Transverse colon (tissue), 4 donors: Measurements from ENCODE around the gene PCNP.

ENCODE experiments used
- EP300 ChIP-seq: sonication (generic); formaldehyde crosslinking; IDR thresholded peaks from one replicate; pipeline ENCODE4 v1.6.1; 2017; ENCODE audit warnings: antibody characterized with exemption, low read depth
- POLR2A ChIP-seq: fragments of 450-650 bp; IDR thresholded peaks from one replicate; pipeline ENCODE4 v1.6.1; 2016; ENCODE audit warnings: antibody characterized with exemption, mild to moderate bottlenecking, moderate library complexity
- POLR2AphosphoS5 ChIP-seq, 3 donors: sonication (generic); formaldehyde crosslinking; IDR thresholded peaks; one replicate each; pipeline ENCODE4 v1.6.1; 2016; ENCODE audit warnings: antibody characterized with exemption in 3 of 3
- TF ChIP-seq, protein P1 (sequence below), 5 experiments: fragments of 200-600 bp in 3 of 5; fragments of 450-650 bp in 2 of 5; sonication (generic) in 3 of 5; IDR thresholded peaks; 1 replicate in 2 of 5; 2 replicates in 3 of 5; pipeline ENCODE4 v1.5.1; 2016 to 2017; ENCODE audit warnings: antibody characterized with exemption in 5 of 5, inconsistent platforms in 3 of 5, mild to moderate bottlenecking in 2 of 5, moderate library complexity in 1 of 5

DNA sequence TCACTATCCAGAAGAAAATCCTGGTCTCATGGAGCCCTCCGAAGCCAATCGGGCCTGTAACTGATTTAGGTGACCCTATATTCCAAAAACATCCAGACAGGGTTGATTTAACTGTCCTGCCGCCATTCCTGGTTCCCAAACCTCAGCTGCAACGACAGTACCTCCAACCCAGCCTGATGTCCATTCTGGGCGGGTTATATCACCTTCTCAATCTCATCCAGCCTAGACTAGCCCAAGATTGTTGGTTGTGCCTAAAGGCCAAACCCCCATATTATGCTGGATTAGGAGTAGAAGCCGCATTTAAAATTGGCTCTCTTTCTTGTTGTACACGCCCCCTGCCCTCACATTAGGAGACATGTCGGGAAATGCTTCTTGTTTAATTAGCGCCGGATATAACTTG is 66.3 kb downstream of the PCNP start:
- TF ChIP-seq, protein P1, sequence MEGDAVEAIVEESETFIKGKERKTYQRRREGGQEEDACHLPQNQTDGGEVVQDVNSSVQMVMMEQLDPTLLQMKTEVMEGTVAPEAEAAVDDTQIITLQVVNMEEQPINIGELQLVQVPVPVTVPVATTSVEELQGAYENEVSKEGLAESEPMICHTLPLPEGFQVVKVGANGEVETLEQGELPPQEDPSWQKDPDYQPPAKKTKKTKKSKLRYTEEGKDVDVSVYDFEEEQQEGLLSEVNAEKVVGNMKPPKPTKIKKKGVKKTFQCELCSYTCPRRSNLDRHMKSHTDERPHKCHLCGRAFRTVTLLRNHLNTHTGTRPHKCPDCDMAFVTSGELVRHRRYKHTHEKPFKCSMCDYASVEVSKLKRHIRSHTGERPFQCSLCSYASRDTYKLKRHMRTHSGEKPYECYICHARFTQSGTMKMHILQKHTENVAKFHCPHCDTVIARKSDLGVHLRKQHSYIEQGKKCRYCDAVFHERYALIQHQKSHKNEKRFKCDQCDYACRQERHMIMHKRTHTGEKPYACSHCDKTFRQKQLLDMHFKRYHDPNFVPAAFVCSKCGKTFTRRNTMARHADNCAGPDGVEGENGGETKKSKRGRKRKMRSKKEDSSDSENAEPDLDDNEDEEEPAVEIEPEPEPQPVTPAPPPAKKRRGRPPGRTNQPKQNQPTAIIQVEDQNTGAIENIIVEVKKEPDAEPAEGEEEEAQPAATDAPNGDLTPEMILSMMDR (IDR thresholded peaks at IDR 0.05) = no peak
- no peak for TF ChIP-seq POLR2AphosphoS5 (IDR thresholded peaks at IDR 0.05)
- TF ChIP-seq POLR2A = no peak
- no peak for TF ChIP-seq EP300
